Endothelial cell of umbilical vein (primary cell): ENCODE measurements around the gene ESRRB. TPM values are rescaled to one million over a fixed set of nuclear protein-coding genes. Genes with fewer than 3 reads are reported as not detected.

Experiments used
- BruUV-seq: library from RNA; stranded (reverse); fragments of 400-500 nt; replicated peaks from 2 replicates; lab custom pipeline; 2021; lab: Mats Ljungman, UMichigan
- CTCF ChIA-PET: fragments of 300-600, 350-600 bp; sonication (Branson Sonifier 250); formaldehyde crosslinking; loops from one replicate; lab custom pipeline; 2021; ENCODE audit warnings: antibody characterized with exemption, inconsistent platforms; lab: Charles Lee
- POLR2A ChIA-PET: fragments of 300-600, 350-600 bp; sonication (Branson Sonifier 250); formaldehyde crosslinking; loops from one replicate; lab custom pipeline; 2021; ENCODE audit warnings: antibody characterized with exemption, inconsistent platforms; lab: Charles Lee
- DNase-seq: peaks from one replicate; pipeline ENCODE4 v3.0.0-alpha.2; 2011; ENCODE audit warnings: low read depth, low spot score
- FAIRE-seq: peaks from 2 replicates; lab custom pipeline; 2011; peaks lifted over from hg19 to GRCh38; lab: Jason Lieb, UNC
- H2AFZ ChIP-seq: 2 replicates; pipeline ENCODE4 v1.6.0; 2012; ENCODE audit warnings: low read depth, low read length, control low read depth, inconsistent platforms
- H3K27ac ChIP-seq: 2 replicates; pipeline ENCODE4 v1.5.1; 2011; ENCODE audit warnings: low read depth, mild to moderate bottlenecking, control low read depth, low read length, moderate library complexity; ENCODE audit not compliant: insufficient read depth
- H3K27me3 ChIP-seq, 2 experiments: 2 replicates each; pipeline versions ENCODE4 v1.6.0 to v1.6.1; 2011; ENCODE audit warnings: low read length in 2 of 2, mixed read lengths in 1 of 2; ENCODE audit not compliant: control insufficient read depth in 2 of 2, insufficient read depth in 2 of 2
- H3K36me3 ChIP-seq, 2 experiments: 2 replicates in 1 of 2; 3 replicates in 1 of 2; pipeline ENCODE4 v1.5.1; 2011; ENCODE audit warnings: low read length in 2 of 2, mild to moderate bottlenecking in 1 of 2, moderate library complexity in 1 of 2; ENCODE audit not compliant: control insufficient read depth in 2 of 2, insufficient read depth in 2 of 2; ENCODE audit errors: extremely low read depth in 1 of 2
- H3K4me1 ChIP-seq: 3 replicates; pipeline ENCODE4 v1.5.1; 2011; ENCODE audit warnings: mild to moderate bottlenecking, low read length; ENCODE audit not compliant: control insufficient read depth, insufficient read depth; ENCODE audit errors: extremely low read depth
- H3K4me2 ChIP-seq: 2 replicates; pipeline ENCODE4 v1.6.1; 2011; ENCODE audit warnings: low read length, control low read depth, mixed read lengths; ENCODE audit not compliant: insufficient read depth
- H3K4me3 ChIP-seq, 3 experiments: fragments of 200-600 bp in 1 of 3; sonication (generic), shearing (Covaris generic) in 1 of 3; replicated peaks in 1 of 3; 2 replicates each; pipeline ENCODE4 v1.5.1; 2011 to 2016; ENCODE audit warnings: control low read depth in 3 of 3, low read length in 3 of 3, mild to moderate bottlenecking in 2 of 3, inconsistent platforms in 1 of 3, low read depth in 1 of 3, moderate library complexity in 1 of 3; ENCODE audit not compliant: insufficient read depth in 1 of 3
- H3K79me2 ChIP-seq: 2 replicates; pipeline ENCODE4 v1.6.0; 2012; ENCODE audit warnings: low read length, inconsistent platforms; ENCODE audit not compliant: control insufficient read depth, insufficient read depth
- H3K9ac ChIP-seq: replicated peaks from 2 replicates; pipeline ENCODE3; 2011; ENCODE audit warnings: low read length, control low read depth; ENCODE audit not compliant: insufficient read depth; ENCODE audit errors: extremely low read depth
- H3K9me1 ChIP-seq: replicated peaks from 3 replicates; pipeline ENCODE4 v1.6.0; 2011; ENCODE audit warnings: mild to moderate bottlenecking, low read length; ENCODE audit not compliant: control insufficient read depth, insufficient read depth; ENCODE audit errors: extremely low read depth
- H3K9me3 ChIP-seq: replicated peaks from 2 replicates; pipeline ENCODE4 v1.5.1; 2012; ENCODE audit warnings: low read length, inconsistent platforms; ENCODE audit not compliant: control insufficient read depth, insufficient read depth
- H4K20me1 ChIP-seq: replicated peaks from 2 replicates; pipeline ENCODE3; 2011; ENCODE audit warnings: mild to moderate bottlenecking, low read length; ENCODE audit not compliant: control insufficient read depth, insufficient read depth; ENCODE audit errors: extremely low read depth
- EZH2 ChIP-seq: IDR thresholded peaks from 2 replicates; pipeline ENCODE4 v1.6.1; 2012; ENCODE audit warnings: borderline replicate concordance, low read depth, mild to moderate bottlenecking, moderate library complexity, low read length, inconsistent platforms; ENCODE audit not compliant: severe bottlenecking
- GATA2 ChIP-seq: IDR thresholded peaks from 2 replicates; pipeline ENCODE4 v1.7.0; 2011; ENCODE audit warnings: low read depth, mild to moderate bottlenecking, moderate library complexity, mixed read lengths, low read length; ENCODE audit not compliant: insufficient read length, insufficient read depth
- JUN ChIP-seq: IDR thresholded peaks from 2 replicates; pipeline ENCODE4 v1.6.1; 2011; ENCODE audit warnings: borderline replicate concordance, low read depth; ENCODE audit not compliant: insufficient read length, insufficient read depth
- MAX ChIP-seq: IDR thresholded peaks from 2 replicates; pipeline ENCODE4 v1.6.1; 2011; ENCODE audit not compliant: insufficient read depth, insufficient read length
- MYC ChIP-seq: IDR thresholded peaks from one replicate; pipeline ENCODE4 v1.6.1; 2011; ENCODE audit warnings: mild to moderate bottlenecking, low read depth, low read length
- POLR2A ChIP-seq: IDR thresholded peaks from 2 replicates; pipeline ENCODE4 v1.6.1; 2012; ENCODE audit warnings: low read depth, mild to moderate bottlenecking, control low read depth, low read length
- POLR2AphosphoS5 ChIP-seq: IDR thresholded peaks from 2 replicates; pipeline ENCODE4 v1.6.1; 2012; ENCODE audit warnings: low read depth, mild to moderate bottlenecking, control low read depth, low read length, moderate library complexity; ENCODE audit not compliant: insufficient read depth
- dilution Hi-C: fragments of 300-500 bp; cut with MboI; formaldehyde crosslinking; loops from one replicate; pipeline ENCODE4 v1.15.0; 2019; ENCODE audit warnings: low sequenced_read_pairs; ENCODE audit not compliant: extremely low pct_ligation_motif_present
- intact Hi-C: fragments of 100-400 bp; cut with micrococcal nuclease; formaldehyde crosslinking; loops from one replicate; pipeline ENCODE4 v1.10.0; 2022
- polyA plus RNA-seq, 4 experiments: library from polyadenylated mRNA; depleted of rRNA in 3 of 4; stranded (reverse) in 3 of 4; unstranded in 1 of 4; fragments of >200 nt; gene quantifications; 2 replicates each; pipeline versions ENCODE4 v1.2.1 to v1.2.3, GENCODE V29; 2011 to 2012; ENCODE audit warnings: missing spikeins in 1 of 4
- total RNA-seq: library from RNA; stranded (reverse); gene quantifications from 2 replicates; pipeline ENCODE4 v1.2.3, GENCODE V29; 2021
- TF ChIP-seq, protein P1 (sequence below), 2 donors: IDR thresholded peaks; 1 replicate in 1 of 2; 2 replicates in 1 of 2; pipeline ENCODE4 v1.5.1; 2011; ENCODE audit warnings: low read length in 2 of 2, mild to moderate bottlenecking in 2 of 2, moderate library complexity in 2 of 2, control low read depth in 1 of 2, inconsistent platforms in 1 of 2, low read depth in 1 of 2; ENCODE audit not compliant: insufficient read depth in 1 of 2; ENCODE audit errors: extremely low read depth in 1 of 2

ESRRB gene
- total and polyA plus RNA-seq, 2 donors (not counting 3 experiments of a cell fraction or from before 2014, with no cell fraction given) = not detected

DNA sequence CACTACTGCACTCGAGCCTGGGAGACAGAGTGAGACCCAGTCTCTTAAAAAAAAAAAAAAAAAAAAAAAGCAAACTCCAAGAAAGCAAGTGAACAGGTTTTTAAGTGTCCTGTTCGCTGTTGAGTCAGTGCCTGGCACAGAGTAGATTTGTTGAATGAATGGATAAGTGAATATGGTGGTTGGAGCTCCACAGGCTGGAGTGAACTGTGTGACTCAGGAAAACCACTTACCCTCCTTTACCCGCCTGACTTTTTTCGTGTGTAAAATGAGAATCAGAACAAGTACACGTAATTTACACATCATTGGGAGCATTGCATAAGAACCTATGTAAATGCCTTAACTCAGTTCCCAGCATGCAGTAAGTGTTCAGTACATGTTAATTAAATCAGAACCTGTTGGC lies 24.0 kb upstream of the ESRRB start:
- H3K36me3 ChIP-seq = no peaks in the 10 kb centered on the region
- FAIRE-seq (no peak), DNase-seq (no peak)
- no peaks in the 10 kb centered on the region for H3K9me1 ChIP-seq
- no peaks in the 10 kb centered on the region for H3K9me3 ChIP-seq
- H3K4me1 ChIP-seq = peaks cover 19% of the 10 kb centered on the region
- TF ChIP-seq MAX (no peak), POLR2A (no peak), MYC (no peak), JUN (no peak), EZH2 (no peak)
- no peak overlapping the region for H3K4me3 ChIP-seq
- H3K4me2 ChIP-seq = no peak overlapping the region
- ChIA-PET POLR2A (no interaction called here), CTCF (interaction anchor here (0.5 to 6.4 kb wide), 18 partner anchors 11 to 643 kb away, joined by 3 to 141 read pairs (median 5); partner anchors contain the start of gene GPATCH2L)
- no peak overlapping the region for H3K9ac ChIP-seq
- intact Hi-C loops = loop anchor here (1.0 to 5.0 kb wide), 3 partner anchors 155 to 365 kb away; partner anchors contain the start of gene IFT43
- no TSS peak for BruUV-seq
- H3K27me3 ChIP-seq = peaks cover 0 to 6% of the 10 kb centered on the region in 2 experiments
- no peak overlapping the region for H2AFZ ChIP-seq
- H3K27ac ChIP-seq = no peak overlapping the region
- dilution Hi-C loops = no loop called here
- no peaks in the 10 kb centered on the region for H3K79me2 ChIP-seq
- H4K20me1 ChIP-seq = no peaks in the 10 kb centered on the region

- intact Hi-C loops (loop anchor here (1.0 to 5.0 kb wide), 3 partner anchors 155 to 365 kb away; partner anchors contain the start of gene IFT43), dilution Hi-C loops (no loop called here)
- peaks cover 18% of the 10 kb centered on the region for H3K4me1 ChIP-seq
- BruUV-seq = no TSS peak
- no peaks in the 10 kb centered on the region for H3K36me3 ChIP-seq
- no peak overlapping the region for H3K27ac ChIP-seq
- ChIA-PET CTCF (interaction anchor here (0.6 to 6.4 kb wide), 35 partner anchors 12 to 644 kb away, joined by 3 to 141 read pairs (median 5); partner anchors contain the start of gene GPATCH2L), POLR2A (no interaction called here)
- H3K9me1 ChIP-seq = no peaks in the 10 kb centered on the region
- DNase-seq (peak; percentile 37), FAIRE-seq (peak; percentile 73)
- TF ChIP-seq, protein P1, sequence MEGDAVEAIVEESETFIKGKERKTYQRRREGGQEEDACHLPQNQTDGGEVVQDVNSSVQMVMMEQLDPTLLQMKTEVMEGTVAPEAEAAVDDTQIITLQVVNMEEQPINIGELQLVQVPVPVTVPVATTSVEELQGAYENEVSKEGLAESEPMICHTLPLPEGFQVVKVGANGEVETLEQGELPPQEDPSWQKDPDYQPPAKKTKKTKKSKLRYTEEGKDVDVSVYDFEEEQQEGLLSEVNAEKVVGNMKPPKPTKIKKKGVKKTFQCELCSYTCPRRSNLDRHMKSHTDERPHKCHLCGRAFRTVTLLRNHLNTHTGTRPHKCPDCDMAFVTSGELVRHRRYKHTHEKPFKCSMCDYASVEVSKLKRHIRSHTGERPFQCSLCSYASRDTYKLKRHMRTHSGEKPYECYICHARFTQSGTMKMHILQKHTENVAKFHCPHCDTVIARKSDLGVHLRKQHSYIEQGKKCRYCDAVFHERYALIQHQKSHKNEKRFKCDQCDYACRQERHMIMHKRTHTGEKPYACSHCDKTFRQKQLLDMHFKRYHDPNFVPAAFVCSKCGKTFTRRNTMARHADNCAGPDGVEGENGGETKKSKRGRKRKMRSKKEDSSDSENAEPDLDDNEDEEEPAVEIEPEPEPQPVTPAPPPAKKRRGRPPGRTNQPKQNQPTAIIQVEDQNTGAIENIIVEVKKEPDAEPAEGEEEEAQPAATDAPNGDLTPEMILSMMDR (IDR thresholded peaks at IDR 0.05; ENCODE audit: extremely low read depth in 1 of 2, insufficient read depth in 1 of 2, low read depth in 1 of 2, low read length in 2 of 2) = peak; percentile 88 to 93
- TF ChIP-seq GATA2 (no peak), POLR2AphosphoS5 (no peak)
- no peaks in the 10 kb centered on the region for H3K79me2 ChIP-seq
- no peak overlapping the region for H3K4me3 ChIP-seq
- H4K20me1 ChIP-seq = no peaks in the 10 kb centered on the region
- peak overlapping the region; percentile 36 for H2AFZ ChIP-seq
- H3K9ac ChIP-seq = no peak overlapping the region
- H3K4me2 ChIP-seq = peak overlapping the region; percentile 8
- no peaks in the 10 kb centered on the region for H3K9me3 ChIP-seq
- H3K27me3 ChIP-seq = peaks cover 0 to 7% of the 10 kb centered on the region in 2 experiments
These were observed 23.2 kb upstream of the ESRRB start for GRCh38 chr14:76352639-76353281.
